Measurements from ENCODE around the gene SIVA1.

The SIVA1 gene

GRCh38 chr14:104752735-104753527 is at the start of gene SIVA1:
SIVA1 (plus strand) TSS chr14:104753147; CDS start chr14:104753202, 55 bp downstream.
- DNase-seq (ENCODE audit: low read depth): peak; percentile 98

GRCh38 chr14:104703269-104703668 is 49.7 kb upstream of the SIVA1 start:
- no peak for DNase-seq (ENCODE audit: low read depth)

- no peak for DNase-seq (ENCODE audit: low read depth)
Measured at GRCh38 chr14:104704252-104704651, 48.7 kb upstream of the SIVA1 start.

- DNase-seq (ENCODE audit: low read depth): no peak
Measured at GRCh38 chr14:104705340-104706047, 47.5 kb upstream of the SIVA1 start.

- DNase-seq (ENCODE audit: low read depth): no peak
Measured at GRCh38 chr14:104706733-104707607, 46.0 kb upstream of the SIVA1 start.

GRCh38 chr14:104707608-104708595 is 45.0 kb upstream of the SIVA1 start:
- DNase-seq (ENCODE audit: low read depth): no peak

GRCh38 chr14:104708606-104709268 is 44.2 kb upstream of the SIVA1 start:
- DNase-seq (ENCODE audit: low read depth): no peak

GRCh38 chr14:104709387-104710039 is 43.4 kb upstream of the SIVA1 start:
- no peak for DNase-seq (ENCODE audit: low read depth)

GRCh38 chr14:104710071-104710735 is 42.7 kb upstream of the SIVA1 start:
- DNase-seq (ENCODE audit: low read depth): no peak

GRCh38 chr14:104712881-104713734 is 39.8 kb upstream of the SIVA1 start:
- no peak for DNase-seq (ENCODE audit: low read depth)

- DNase-seq (ENCODE audit: low read depth): no peak
Measured at GRCh38 chr14:104714066-104714465, 38.9 kb upstream of the SIVA1 start.

- DNase-seq (ENCODE audit: low read depth): no peak
Measured at GRCh38 chr14:104714681-104715080, 38.3 kb upstream of the SIVA1 start.

GRCh38 chr14:104715416-104715815 is 37.5 kb upstream of the SIVA1 start:
- DNase-seq (ENCODE audit: low read depth): no peak

GRCh38 chr14:104715871-104716270 is 37.1 kb upstream of the SIVA1 start:
- no peak for DNase-seq (ENCODE audit: low read depth)

GRCh38 chr14:104717137-104717536 is 35.8 kb upstream of the SIVA1 start:
- no peak for DNase-seq (ENCODE audit: low read depth)

- DNase-seq (ENCODE audit: low read depth): no peak
Measured at GRCh38 chr14:104717646-104718045, 35.3 kb upstream of the SIVA1 start.

- no peak for DNase-seq (ENCODE audit: low read depth)
Measured at GRCh38 chr14:104718147-104718546, 34.8 kb upstream of the SIVA1 start.

GRCh38 chr14:104718871-104719270 is 34.1 kb upstream of the SIVA1 start:
- DNase-seq (ENCODE audit: low read depth): no peak

GRCh38 chr14:104719343-104719742 is 33.6 kb upstream of the SIVA1 start:
- DNase-seq (ENCODE audit: low read depth): no peak
